ENCODE measurements around the gene EIF3J.

EIF3J gene

DNA sequence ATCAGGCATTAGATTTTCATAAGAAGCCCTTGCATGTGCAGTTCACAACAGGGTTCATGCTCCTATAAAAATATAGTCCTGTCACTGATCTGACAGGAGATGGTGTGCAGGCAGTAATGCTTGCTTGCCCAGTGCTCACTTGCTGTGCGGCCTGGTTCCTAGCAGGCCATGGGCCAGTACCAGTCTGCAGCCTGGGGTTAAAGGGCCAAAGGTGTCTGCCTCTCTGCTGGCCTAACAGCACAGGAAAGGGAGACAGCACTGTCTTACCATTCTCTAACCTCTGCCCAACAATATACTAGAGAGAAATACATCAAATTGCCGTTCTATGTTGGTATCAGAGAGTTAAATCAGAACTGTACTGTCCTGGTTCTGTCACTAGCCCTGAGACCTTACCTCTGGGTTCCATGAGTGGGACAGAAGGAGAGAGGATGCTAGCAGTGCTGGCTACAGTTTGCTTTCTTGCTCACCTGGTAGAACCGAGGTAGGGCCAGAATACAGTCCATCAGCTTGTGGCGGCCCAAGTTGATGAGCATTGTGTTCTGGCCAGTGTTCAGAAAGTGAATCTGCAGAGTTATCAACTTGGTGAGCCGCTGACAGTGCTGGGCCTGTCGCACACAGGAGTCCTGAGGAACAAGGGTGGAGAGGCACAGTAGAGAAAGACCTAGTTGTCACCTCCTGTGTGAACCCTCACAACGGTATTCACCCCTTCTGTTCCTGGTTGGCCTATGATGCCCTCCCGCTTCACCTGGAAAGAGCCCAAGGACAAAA, 28.6 kb downstream of the EIF3J start:
- Histone ChIP-seq H3K9me3 (ENCODE audit: insufficient read depth, low read length) (peaks cover 4% of the 10 kb centered on the region; the same call in 1 of the 2 replicates), H3K27me3 (ENCODE audit: low read depth, low read length) (no peaks in the 10 kb centered on the region), H3K79me2 (ENCODE audit: low read length) (no peaks in the 10 kb centered on the region), H3K36me3 (replicated peaks; ENCODE audit: low read depth, low read length) (peaks cover 59% of the 10 kb centered on the region), H3K4me3 (ENCODE audit: low read length) (no peak overlapping the region), H3K4me1 (ENCODE audit: low read length) (no peaks in the 10 kb centered on the region), H3K27ac (ENCODE audit: low read length) (no peak overlapping the region), H2AFZ (ENCODE audit: low read depth, low read length) (no peak overlapping the region), H3K4me2 (ENCODE audit: low read length) (no peak overlapping the region), H3K9ac (ENCODE audit: low read length) (no peak overlapping the region), H4K20me1 (ENCODE audit: insufficient read depth, low read length) (no peaks in the 10 kb centered on the region)
- TF ChIP-seq, protein P1, sequence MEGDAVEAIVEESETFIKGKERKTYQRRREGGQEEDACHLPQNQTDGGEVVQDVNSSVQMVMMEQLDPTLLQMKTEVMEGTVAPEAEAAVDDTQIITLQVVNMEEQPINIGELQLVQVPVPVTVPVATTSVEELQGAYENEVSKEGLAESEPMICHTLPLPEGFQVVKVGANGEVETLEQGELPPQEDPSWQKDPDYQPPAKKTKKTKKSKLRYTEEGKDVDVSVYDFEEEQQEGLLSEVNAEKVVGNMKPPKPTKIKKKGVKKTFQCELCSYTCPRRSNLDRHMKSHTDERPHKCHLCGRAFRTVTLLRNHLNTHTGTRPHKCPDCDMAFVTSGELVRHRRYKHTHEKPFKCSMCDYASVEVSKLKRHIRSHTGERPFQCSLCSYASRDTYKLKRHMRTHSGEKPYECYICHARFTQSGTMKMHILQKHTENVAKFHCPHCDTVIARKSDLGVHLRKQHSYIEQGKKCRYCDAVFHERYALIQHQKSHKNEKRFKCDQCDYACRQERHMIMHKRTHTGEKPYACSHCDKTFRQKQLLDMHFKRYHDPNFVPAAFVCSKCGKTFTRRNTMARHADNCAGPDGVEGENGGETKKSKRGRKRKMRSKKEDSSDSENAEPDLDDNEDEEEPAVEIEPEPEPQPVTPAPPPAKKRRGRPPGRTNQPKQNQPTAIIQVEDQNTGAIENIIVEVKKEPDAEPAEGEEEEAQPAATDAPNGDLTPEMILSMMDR (IDR thresholded peaks at IDR 0.05; ENCODE audit: low read depth, low read length), result no peak
- TF ChIP-seq EZH2phosphoT487 (IDR thresholded peaks at IDR 0.05; ENCODE audit: low read depth), result no peak

DNA sequence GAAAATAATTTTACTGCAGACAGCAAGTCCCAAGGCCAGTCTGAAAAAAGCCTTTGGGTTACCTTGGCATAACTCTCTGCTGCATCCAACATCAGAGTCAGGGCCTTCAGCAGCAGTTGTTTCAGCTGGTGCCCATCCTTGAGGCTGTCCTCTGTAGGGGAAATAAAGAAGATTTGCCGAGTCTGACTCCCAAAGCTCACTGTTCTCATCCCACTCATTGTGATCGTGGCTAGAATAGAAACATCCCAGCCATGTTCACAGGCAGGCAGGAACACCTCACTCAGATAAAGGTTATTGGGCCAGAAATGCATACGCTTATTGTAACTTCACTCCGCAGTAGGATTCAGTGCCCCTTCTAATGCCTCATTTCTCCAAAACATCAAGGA, 29.2 kb downstream of the EIF3J start:
- Histone ChIP-seq H3K27me3 (ENCODE audit: low read depth, low read length) (no peaks in the 10 kb centered on the region), H2AFZ (ENCODE audit: low read depth, low read length) (no peak overlapping the region), H3K4me1 (ENCODE audit: low read length) (no peaks in the 10 kb centered on the region), H4K20me1 (ENCODE audit: insufficient read depth, low read length) (no peaks in the 10 kb centered on the region), H3K36me3 (replicated peaks; ENCODE audit: low read depth, low read length) (peaks cover 57% of the 10 kb centered on the region), H3K4me3 (ENCODE audit: low read length) (no peak overlapping the region), H3K4me2 (ENCODE audit: low read length) (no peak overlapping the region), H3K27ac (ENCODE audit: low read length) (no peak overlapping the region), H3K9me3 (ENCODE audit: insufficient read depth, low read length) (peaks cover 4% of the 10 kb centered on the region; the same call in 1 of the 2 replicates), H3K9ac (ENCODE audit: low read length) (no peak overlapping the region), H3K79me2 (ENCODE audit: low read length) (no peaks in the 10 kb centered on the region)
- TF ChIP-seq, protein P1 (IDR thresholded peaks at IDR 0.05; ENCODE audit: low read depth, low read length), result no peak
- no peak for TF ChIP-seq EZH2phosphoT487 (IDR thresholded peaks at IDR 0.05; ENCODE audit: low read depth)

DNA sequence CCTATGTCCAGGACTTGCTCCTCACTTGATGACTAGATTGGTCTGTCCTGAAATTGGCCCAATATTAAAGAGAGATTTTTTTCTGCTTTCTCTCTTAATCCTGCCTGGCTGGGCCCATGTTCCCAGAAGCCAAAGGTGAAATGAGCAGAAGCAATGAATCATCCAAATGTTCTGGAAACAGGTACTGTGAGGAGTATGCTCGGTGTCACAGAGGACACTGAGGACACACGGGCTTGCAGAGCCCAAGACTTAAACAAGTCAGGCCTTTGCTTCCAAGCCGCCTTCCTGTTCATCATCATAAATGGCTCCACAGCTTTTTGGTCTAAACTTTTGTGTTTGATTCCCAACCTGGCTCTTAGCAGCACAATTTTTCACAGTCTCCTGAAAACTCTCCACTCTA, 31.4 kb downstream of the EIF3J start:
- no peaks in the 10 kb centered on the region for H4K20me1 ChIP-seq (ENCODE audit: insufficient read depth, low read length)
- no peak overlapping the region for H3K27ac ChIP-seq (ENCODE audit: low read length)
- H3K4me2 ChIP-seq (ENCODE audit: low read length), result no peak overlapping the region
- H3K9ac ChIP-seq (ENCODE audit: low read length), result no peak overlapping the region
- TF ChIP-seq, protein P1 (IDR thresholded peaks at IDR 0.05; ENCODE audit: low read depth, low read length), result no peak
- no peak for TF ChIP-seq EZH2phosphoT487 (IDR thresholded peaks at IDR 0.05; ENCODE audit: low read depth)
- no peaks in the 10 kb centered on the region for H3K4me1 ChIP-seq (ENCODE audit: low read length)
- H3K79me2 ChIP-seq (ENCODE audit: low read length), result no peaks in the 10 kb centered on the region
- no peak overlapping the region for H2AFZ ChIP-seq (ENCODE audit: low read depth, low read length)
- peaks cover 48% of the 10 kb centered on the region for H3K36me3 ChIP-seq (replicated peaks; ENCODE audit: low read depth, low read length)
- no peak overlapping the region for H3K4me3 ChIP-seq (ENCODE audit: low read length)
- no peaks in the 10 kb centered on the region for H3K27me3 ChIP-seq (ENCODE audit: low read depth, low read length)
- H3K9me3 ChIP-seq (ENCODE audit: insufficient read depth, low read length), result peaks cover 4% of the 10 kb centered on the region; the same call in 1 of the 2 replicates

DNA sequence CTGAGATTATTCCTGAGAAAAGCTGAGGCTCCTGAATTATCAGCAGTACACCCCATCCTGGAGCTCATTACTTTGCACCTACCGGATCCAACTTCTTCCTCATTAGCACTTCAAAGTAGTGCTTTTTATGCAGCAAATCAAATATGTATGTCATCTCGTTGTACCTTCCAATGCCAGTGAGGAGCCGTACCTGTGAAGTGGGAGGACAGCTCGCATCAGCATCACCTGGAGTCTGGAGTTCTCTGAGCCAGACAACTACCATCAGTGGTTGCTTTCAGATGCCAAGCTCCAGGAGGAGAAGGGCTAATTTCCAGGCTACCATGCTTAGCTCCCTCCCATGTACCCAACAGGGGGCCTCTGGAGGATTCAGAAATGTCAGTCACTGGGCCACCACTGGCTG, 32.4 kb downstream of the EIF3J start:
- no peak overlapping the region for H2AFZ ChIP-seq (ENCODE audit: low read depth, low read length)
- H3K27ac ChIP-seq (ENCODE audit: low read length), result no peak overlapping the region
- H3K4me3 ChIP-seq (ENCODE audit: low read length), result no peak overlapping the region
- no peak overlapping the region for H3K9ac ChIP-seq (ENCODE audit: low read length)
- TF ChIP-seq, protein P1 (IDR thresholded peaks at IDR 0.05; ENCODE audit: low read depth, low read length), result no peak
- no peak for TF ChIP-seq EZH2phosphoT487 (IDR thresholded peaks at IDR 0.05; ENCODE audit: low read depth)
- H4K20me1 ChIP-seq (ENCODE audit: insufficient read depth, low read length), result no peaks in the 10 kb centered on the region
- H3K4me1 ChIP-seq (ENCODE audit: low read length), result no peaks in the 10 kb centered on the region
- peaks cover 41% of the 10 kb centered on the region for H3K36me3 ChIP-seq (replicated peaks; ENCODE audit: low read depth, low read length)
- no peaks in the 10 kb centered on the region for H3K27me3 ChIP-seq (ENCODE audit: low read depth, low read length)
- peaks cover 4% of the 10 kb centered on the region; the same call in 1 of the 2 replicates for H3K9me3 ChIP-seq (ENCODE audit: insufficient read depth, low read length)
- no peak overlapping the region for H3K4me2 ChIP-seq (ENCODE audit: low read length)
- no peaks in the 10 kb centered on the region for H3K79me2 ChIP-seq (ENCODE audit: low read length)
